ENCODE measurements around the gene KIAA0825.

Gene KIAA0825

GRCh38 chr5:94649874-94650273, 31.5 kb upstream of the KIAA0825 start:
- in situ Hi-C loops (cut with MboI; ENCODE audit: low sequenced_read_pairs, unreplicated experiment) = no loop called here
- no peak for DNase-seq (ENCODE audit: low spot score)
- no peak for TF ChIP-seq CTCF (IDR thresholded peaks at IDR 0.05; ENCODE audit: borderline replicate concordance, control extremely low read depth, extremely low read depth, insufficient read depth, missing control alignments)

GRCh38 chr5:94646758-94647157, 28.4 kb upstream of the KIAA0825 start:
- in situ Hi-C loops (cut with MboI; ENCODE audit: low sequenced_read_pairs, unreplicated experiment) = no loop called here

GRCh38 chr5:94645053-94645452, 26.6 kb upstream of the KIAA0825 start:
- no peak for DNase-seq (ENCODE audit: low spot score)
- TF ChIP-seq CTCF (IDR thresholded peaks at IDR 0.05; ENCODE audit: borderline replicate concordance, control extremely low read depth, extremely low read depth, insufficient read depth, missing control alignments) = no peak
- in situ Hi-C loops (cut with MboI; ENCODE audit: low sequenced_read_pairs, unreplicated experiment) = no loop called here

More at GRCh38 chr5:94646758-94647157, 28.4 kb upstream of the KIAA0825 start:
- no peak for DNase-seq (ENCODE audit: low spot score)
- no peak for TF ChIP-seq CTCF (IDR thresholded peaks at IDR 0.05; ENCODE audit: borderline replicate concordance, control extremely low read depth, extremely low read depth, insufficient read depth, missing control alignments)

- no peak for TF ChIP-seq CTCF (IDR thresholded peaks at IDR 0.05; ENCODE audit: borderline replicate concordance, control extremely low read depth, extremely low read depth, insufficient read depth, missing control alignments)
- in situ Hi-C loops (cut with MboI; ENCODE audit: low sequenced_read_pairs, unreplicated experiment) = no loop called here
- no peak for DNase-seq (ENCODE audit: low spot score)
Observed at GRCh38 chr5:94640176-94640575, 21.8 kb upstream of the KIAA0825 start.

GRCh38 chr5:94632024-94632423, 13.6 kb upstream of the KIAA0825 start:
- TF ChIP-seq CTCF (IDR thresholded peaks at IDR 0.05; ENCODE audit: borderline replicate concordance, control extremely low read depth, extremely low read depth, insufficient read depth, missing control alignments) = no peak
- in situ Hi-C loops (cut with MboI; ENCODE audit: low sequenced_read_pairs, unreplicated experiment) = no loop called here
- DNase-seq (ENCODE audit: low spot score) = peak; percentile 26

- in situ Hi-C loops (cut with MboI; ENCODE audit: low sequenced_read_pairs, unreplicated experiment) = no loop called here
- no peak for TF ChIP-seq CTCF (IDR thresholded peaks at IDR 0.05; ENCODE audit: borderline replicate concordance, control extremely low read depth, extremely low read depth, insufficient read depth, missing control alignments)
- DNase-seq (ENCODE audit: low spot score) = no peak
Observed at GRCh38 chr5:94627191-94627590, 8.8 kb upstream of the KIAA0825 start.

- no peak for DNase-seq (ENCODE audit: low spot score)
- in situ Hi-C loops (cut with MboI; ENCODE audit: low sequenced_read_pairs, unreplicated experiment) = no loop called here
- TF ChIP-seq CTCF (IDR thresholded peaks at IDR 0.05; ENCODE audit: borderline replicate concordance, control extremely low read depth, extremely low read depth, insufficient read depth, missing control alignments) = no peak
Observed at GRCh38 chr5:94623877-94624276, 5.5 kb upstream of the KIAA0825 start.
